GM15510 (cell line): ENCODE results near the gene TNK2.

Source experiments
- POLR2A ChIP-seq: IDR thresholded peaks from 3 replicates; pipeline ENCODE4 v1.6.1; 2011; ENCODE audit warnings: borderline replicate concordance; ENCODE audit not compliant: insufficient read length; ENCODE audit errors: extremely low read depth

TNK2 gene

DNA sequence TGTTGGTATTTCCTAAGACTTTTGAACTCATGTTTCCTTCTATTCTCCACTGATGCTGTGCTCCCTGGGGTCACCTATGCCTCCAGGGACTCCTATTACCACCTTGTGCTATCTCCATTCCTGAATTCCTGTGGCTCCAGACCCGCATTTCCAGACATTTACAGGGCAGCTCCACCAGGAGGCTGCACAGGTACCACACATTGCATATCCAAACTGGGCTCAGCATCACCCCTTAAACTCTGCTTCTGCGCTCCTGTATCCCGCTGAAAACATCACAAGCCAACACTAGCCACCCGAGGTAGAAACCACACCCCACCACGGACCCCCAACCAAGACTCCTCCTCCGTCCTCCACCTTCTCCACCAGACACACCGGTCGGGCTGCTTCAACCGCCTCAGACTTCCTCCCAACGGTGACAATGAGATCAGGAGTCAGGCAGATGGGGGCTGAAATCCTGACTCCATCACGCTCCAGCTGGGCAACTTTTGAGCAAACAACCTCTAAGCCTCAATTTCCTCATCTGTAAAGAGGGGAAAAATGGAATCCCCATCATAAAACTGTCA, 10.4 kb downstream of the TNK2 start:
- no peak for TF ChIP-seq POLR2A

DNA sequence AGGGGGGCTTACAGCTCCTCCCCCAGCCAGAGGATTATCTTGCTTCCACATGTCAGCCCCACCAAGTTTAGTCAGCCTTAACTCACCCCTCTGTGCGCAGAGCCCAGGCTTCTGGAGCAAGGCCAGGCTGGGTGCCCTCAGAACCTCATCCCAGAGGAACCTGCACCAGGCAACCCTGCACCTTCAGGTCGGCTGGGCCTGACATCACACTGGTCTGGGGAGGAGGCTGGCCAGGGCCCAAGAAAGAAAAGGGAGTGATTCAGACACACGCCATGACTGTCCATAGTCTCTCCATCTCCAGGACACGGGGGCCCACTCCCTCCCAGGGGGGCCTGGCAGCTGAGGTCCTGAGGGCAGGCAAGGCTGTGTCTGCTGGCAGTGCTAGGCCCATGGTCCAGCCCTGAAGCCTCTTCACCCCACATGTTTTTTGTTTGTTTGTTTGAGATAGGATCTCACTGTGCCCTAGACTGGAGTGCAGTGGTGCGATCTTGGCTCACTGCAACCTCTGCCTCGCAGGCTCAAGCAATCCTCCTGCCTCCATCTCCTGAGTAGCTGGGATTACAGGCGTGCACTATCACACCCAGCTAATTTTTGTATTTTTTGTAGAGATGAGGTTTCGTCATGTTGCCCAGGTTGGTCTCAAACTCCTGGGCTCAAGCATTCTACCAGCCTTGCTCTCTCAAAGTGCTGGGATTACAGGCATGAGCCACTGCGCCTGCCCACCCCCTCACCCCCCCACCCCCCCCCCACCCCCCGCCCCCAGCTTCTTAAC, 11.1 kb downstream of the TNK2 start:
- no peak for TF ChIP-seq POLR2A

DNA sequence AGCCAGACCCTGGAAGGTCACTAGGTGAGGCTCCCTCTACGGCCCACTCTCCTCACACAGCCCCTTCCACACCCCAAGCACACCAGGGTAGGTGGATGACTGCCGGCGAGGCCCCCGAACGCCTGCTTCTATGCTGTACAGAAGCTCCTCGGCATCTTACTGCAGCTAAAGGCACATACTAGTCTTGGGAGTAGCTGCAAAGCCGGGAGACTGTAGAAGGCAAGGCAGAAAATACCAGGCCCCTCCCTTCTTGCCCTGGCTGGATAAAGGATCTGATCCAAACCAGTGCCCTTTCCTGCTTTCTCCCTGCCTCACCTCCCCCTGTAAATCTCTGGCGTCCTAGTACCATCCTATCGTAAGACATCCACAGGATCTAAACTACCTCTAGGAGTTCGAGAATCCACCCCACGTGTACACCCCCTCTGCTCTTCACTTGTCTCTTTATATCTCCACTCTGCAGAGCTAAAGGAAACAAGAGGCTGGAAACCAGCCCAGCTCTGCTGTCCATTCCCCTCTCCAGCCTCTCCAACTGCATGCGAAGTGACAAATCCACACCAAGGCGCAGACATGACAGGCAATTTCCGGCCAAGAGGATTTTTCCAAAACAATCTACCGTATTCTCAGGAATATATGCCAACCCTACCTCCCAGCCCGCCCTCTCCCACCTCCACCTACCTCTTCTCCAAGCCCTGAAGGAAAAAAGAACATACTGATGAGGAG, 11.8 kb downstream of the TNK2 start:
- TF ChIP-seq POLR2A, result no peak

DNA sequence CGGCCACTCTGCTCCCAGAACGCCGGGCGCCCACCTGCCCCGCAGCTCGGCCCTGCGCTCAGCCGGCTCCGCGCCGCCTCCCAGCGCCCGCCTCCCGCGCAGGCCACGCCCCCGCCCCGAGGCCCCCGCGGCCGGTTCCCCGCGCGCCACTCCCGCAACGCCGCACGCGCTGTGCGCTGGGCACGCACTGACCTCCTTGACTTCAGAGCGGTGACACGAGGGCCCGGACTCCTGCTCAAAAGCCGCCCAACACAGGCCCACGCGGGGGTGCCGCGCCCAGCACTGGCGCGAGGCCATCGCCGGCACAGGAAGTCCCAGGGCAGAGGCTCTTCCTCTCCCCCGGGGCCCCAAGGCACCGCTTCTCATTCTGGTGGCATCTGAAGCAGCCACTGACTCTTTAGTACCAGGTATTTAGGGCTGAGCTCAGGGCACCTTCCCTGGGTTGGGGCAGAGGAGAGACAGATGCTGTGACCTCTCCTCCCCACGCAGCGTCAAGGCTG, 12.4 kb downstream of the TNK2 start:
- no peak for TF ChIP-seq POLR2A

DNA sequence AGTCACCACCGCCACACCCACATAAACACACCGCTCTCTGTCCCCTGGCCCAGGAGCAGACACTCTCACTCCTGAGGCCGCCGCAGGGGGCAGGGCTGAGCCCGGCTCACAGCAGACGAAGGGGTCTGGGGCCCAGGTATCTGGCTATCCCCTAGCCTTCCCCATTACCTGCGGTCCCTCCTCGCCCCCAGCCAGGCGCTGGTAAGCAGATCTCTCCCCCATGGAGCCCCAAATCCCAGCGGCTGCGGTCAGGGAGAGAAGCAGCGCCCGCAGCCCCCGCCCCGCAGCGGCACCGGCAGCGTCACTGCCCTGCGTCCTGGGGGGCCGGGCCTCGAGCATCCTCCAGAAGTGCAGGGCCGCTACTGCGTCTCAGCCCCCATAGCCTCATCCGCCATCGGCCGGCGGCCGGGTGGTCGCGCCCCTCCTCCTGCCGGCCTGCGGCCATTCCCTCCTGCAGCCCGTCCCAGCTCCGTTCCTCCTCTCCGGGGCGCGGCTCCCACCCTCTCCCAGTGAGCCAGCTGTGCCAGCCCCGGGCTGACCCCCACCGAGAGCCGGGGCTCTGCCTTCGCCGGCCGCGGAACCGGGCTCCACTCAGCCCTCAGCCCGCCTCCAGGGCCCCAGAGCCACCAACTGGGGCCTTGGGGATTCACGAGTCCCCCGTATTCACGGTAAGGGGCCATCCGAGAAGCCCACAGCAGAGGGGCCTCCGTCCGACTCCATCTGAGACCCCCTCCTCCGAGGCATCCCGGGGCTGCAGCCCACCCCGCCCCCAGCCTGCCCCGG, 13.1 kb downstream of the TNK2 start:
- TF ChIP-seq POLR2A, result no peak

DNA sequence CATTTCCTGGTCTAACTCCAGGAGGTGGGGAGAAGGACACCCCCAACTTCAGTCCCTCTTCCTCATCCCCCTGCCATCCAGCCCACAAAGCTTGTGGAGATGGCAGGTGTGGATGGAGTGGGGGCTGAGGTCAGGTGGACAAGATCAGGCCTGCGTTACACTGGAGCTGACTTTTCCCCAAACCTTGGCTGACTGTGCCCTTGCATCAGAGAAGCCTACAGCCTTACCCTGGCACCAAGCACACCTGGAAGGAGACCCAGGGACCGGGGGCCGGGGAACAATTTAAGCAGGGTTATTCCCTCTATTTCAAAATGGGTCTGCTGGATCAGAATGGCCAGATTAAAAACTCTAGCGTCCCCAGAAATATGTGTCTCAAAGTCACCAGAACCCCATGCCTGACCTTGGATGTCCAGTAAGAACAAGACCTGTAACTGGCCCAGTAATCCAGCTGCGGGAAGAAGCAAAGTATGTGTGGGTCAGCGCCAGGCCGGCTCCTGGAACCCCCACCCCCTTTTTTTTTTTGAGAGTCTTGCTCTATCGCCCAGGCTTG, 14.4 kb downstream of the TNK2 start:
- TF ChIP-seq POLR2A, result no peak

DNA sequence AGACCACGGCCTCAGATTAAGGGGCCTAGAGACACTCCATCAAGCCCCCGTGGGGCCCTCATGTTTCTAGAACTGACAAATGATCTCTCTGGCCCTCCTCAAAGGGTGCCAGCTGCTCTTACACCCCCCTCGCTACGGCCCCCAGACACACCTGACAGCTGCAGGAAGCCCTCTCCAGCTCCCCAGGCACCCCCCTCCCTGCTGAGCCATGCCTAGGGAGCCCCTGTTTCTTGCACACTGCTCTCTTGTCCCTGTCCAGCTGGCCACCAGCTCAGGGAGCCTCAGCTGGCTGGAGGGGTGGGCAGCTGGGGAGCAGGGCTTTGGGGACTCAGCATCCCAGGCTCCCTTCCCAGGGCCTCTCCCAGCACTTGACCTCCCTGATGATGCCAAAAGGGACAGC, 14.8 kb downstream of the TNK2 start:
- no peak for TF ChIP-seq POLR2A

DNA sequence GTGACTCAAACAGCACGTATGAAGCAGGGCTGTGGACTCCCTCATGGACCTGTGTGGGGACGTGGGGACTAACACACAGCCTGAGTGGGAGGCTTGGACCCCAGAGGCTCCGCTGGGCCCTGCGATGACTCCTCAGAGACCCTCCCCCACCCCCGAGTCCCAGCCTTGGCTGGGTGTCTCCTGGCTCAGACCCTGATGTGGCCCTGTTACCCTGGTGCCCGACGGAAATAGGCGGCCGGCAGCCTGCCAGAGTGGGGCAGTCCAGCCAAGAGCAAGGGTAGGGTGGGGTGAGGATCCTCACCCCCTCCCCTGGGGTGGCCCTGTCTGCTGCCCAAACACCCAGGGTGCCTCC, 15.3 kb downstream of the TNK2 start:
- no peak for TF ChIP-seq POLR2A

DNA sequence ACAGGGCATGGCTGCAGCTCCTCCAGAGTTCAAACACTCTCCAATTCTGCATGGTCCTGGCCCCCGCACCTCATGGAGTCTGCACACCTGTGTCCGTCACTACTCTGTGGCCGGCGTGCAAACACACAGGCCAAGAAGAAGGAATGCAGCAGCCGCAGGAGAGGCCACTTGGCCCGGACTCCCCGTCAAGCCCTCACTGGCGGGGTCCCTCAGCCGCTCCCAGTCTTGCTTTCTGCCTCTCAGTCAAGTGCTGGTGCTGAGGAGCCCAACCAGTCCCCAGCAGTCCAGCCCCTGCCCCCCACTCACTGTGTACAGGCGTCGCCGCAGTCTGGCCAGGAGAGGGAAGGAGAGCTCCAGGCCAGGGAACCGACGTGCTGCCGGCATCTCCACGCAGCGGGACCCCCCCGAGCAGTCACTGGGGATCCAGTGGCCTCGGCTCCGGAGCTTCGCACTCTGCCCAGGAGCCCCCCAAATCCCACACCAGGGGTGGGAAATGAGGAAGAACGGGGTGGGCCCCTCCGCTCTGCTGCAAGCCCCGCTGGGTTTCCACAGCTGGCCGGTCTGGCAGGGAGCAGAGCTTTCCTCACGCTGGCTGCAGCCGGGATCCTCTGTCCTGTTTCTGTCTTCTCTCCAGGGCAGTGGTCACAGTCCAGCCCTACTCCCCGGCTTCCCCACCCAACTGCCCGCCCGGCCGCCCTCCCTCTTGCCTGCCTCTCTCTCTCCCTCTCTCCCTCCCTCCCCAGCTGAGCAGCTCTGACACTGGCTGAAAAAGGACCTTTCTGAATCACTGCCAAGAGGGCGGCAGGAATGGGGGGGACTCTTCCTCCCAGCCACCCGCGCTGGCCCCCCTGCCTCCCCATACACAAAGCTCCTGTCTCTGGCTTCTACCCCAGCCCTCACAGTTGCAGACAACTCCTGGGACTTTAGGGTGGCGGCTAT, 16.0 kb downstream of the TNK2 start:
- no peak for TF ChIP-seq POLR2A

DNA sequence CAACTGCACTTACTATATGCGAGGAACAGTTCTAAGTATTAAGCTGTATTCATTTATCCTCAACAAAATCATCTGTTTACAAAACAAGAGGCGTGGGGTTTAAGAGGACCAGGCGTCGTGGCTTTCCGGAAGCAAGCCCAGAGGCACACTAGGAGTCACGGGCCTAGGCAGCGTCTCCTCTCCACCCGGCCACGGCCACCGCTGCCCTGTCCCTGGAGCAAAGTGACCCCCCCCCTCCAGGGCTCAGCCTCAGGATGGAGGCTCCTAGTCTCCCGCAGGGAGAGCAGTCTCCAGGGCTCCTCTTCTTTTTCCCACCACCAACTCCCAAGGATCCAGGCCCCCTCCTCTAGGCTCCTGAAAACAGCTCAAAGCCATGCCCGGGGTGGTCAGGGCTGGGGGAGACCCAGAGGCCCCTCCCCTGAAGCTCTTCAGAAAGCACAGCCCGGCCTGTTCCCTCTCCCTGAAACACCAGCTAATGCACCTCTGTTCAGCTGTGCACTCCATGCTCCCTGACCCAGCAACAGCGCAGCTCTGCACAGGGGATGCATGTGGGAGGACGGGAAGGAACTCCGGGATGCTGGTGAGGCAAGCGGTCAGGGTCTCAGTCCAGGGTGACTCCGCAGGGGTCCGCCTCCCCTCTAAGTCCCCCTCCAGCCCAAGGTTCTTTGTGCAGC, 16.8 kb downstream of the TNK2 start:
- no peak for TF ChIP-seq POLR2A

DNA sequence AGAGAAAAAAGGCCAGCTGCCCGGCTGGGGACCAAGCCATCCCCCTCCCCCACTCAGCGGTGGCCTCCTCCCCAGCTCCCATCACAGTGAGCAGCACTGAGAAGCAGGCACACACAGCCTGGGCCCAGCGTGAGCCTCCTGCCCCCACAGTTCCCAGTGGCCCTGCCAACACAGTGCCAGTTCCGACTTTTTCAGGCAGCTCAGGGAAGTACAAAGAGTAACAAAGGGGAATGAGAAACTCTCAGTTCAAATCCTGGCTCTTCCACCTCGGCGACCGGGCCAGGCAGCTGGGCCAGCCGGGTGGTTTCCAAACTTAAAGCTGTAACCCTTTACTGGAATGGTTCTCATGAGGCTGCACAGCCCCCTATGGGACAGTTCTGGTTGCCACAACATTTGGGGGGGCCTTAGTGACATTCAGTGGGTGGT, 18.5 kb downstream of the TNK2 start:
- no peak for TF ChIP-seq POLR2A

DNA sequence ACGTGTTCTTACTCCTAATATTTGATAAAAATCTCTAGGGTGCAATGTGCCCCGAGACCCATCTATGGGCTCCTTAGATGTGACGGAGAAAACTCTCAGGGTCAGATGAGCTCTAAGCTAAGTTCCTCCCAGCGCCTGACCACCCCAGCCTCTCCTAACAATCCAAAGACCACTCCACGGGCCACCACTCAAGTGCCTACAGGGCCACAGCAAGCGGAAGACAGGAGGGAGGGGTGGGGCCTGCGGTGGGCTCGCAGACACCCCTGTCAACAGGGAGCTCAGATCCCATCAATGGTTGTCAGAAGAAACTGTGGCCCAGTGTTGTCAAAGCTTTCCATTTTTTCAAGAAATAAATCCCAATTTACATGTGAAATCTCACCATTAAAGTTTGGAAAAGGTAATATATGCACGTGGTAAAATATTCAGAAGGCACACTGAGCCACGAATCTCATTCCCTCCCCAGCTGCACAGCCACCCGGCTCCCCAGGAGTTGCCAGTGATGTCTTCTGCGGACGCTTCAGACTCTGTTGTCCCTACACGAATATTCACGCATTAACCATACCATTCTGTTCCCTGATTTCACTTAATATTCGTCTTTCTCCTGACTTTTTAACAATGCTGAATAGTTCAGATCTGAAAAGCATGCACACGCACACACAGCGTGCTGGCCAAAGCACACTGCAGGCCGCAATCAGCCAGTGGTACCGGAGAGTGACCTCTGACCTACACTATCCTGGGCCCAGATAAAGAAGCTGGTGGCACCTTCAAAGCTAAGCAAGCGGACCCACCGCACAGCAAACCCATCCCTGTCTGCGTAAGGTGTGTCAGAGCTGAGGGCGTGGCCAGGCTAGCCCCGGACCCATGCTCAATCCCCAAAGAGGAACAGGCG, 19.1 kb downstream of the TNK2 start:
- TF ChIP-seq POLR2A, result no peak
